ENCODE data around the gene ENSA. TPM values are rescaled to one million over a fixed set of nuclear protein-coding genes. Genes with fewer than 3 reads are reported as not detected.
"Not testable (repeated sequence)": the region's sequence is repeated elsewhere in the genome, so short reads cannot be mapped to it uniquely, and the experiment has no call there.

ENSA gene
- total RNA-seq, 4 donors from 2014 or later, result 154 to 191 (median 167) TPM

- Histone ChIP-seq H3K36me3 (peaks cover 0 to 62% of the 10 kb centered on the region in 2 donors), H3K9me3 (no peaks in the 10 kb centered on the region), H3K4me3 (no peak overlapping the region), H3K4me1 (peaks cover 7 to 72% (median 20%) of the 10 kb centered on the region in 3 donors), H3K27me3 (no peaks in the 10 kb centered on the region), H3K27ac (no peak overlapping the region)
- 82% methylated on average over 2 of the region's 2 CpGs; no CpG with 5 or more reads in 1 of the 2 donors for WGBS, 2 donors (ENCODE audit: low coverage in 1 of 2)
- TF ChIP-seq, protein P1, sequence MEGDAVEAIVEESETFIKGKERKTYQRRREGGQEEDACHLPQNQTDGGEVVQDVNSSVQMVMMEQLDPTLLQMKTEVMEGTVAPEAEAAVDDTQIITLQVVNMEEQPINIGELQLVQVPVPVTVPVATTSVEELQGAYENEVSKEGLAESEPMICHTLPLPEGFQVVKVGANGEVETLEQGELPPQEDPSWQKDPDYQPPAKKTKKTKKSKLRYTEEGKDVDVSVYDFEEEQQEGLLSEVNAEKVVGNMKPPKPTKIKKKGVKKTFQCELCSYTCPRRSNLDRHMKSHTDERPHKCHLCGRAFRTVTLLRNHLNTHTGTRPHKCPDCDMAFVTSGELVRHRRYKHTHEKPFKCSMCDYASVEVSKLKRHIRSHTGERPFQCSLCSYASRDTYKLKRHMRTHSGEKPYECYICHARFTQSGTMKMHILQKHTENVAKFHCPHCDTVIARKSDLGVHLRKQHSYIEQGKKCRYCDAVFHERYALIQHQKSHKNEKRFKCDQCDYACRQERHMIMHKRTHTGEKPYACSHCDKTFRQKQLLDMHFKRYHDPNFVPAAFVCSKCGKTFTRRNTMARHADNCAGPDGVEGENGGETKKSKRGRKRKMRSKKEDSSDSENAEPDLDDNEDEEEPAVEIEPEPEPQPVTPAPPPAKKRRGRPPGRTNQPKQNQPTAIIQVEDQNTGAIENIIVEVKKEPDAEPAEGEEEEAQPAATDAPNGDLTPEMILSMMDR (IDR thresholded peaks at IDR 0.05), result no peak
- TF ChIP-seq POLR2AphosphoS5 (IDR thresholded peaks at IDR 0.05) (no peak), EP300 (IDR thresholded peaks at IDR 0.05) (no peak), POLR2A (IDR thresholded peaks at IDR 0.05) (no peak)
- no peak for ATAC-seq
Observed at GRCh38 chr1:150626150-150626549, 3.3 kb downstream of the ENSA start.

DNA sequence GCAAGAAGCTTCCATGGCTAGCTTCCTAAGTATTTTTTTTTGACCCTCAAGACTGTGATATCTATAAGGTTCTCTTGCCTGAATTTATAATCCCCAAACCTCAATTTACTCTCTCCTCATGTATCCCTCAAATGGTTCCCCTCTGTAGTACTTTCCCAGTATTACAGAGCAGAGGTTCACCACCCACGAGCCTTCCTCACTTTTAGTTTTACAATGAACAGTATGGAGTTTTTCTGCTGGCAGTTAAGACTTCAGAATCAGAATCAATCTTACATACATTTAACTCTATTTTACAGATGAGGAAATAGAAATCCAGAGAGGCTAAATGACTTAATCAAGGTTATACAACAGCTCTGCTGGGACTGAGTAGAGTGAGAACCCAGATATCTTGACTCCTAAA is 4.9 kb downstream of the ENSA start:
- H3K27me3 ChIP-seq, result not testable (repeated sequence)

GRCh38 chr1:150624134-150624533 is 5.3 kb downstream of the ENSA start:
- ATAC-seq, H3K4me3 ChIP-seq, H3K27me3 ChIP-seq, H3K9me3 ChIP-seq: not testable (repeated sequence)
- H3K27ac ChIP-seq, result peak overlapping the region in 2 of 4 donors; percentile 31 to 35
- WGBS, 2 donors (ENCODE audit: low coverage in 1 of 2), result 57 to 100% methylated on average over 1 of the region's 1 CpG
- peaks cover 16 to 80% (median 36%) of the 10 kb centered on the region in 3 donors for H3K4me1 ChIP-seq
- peaks cover 0 to 74% of the 10 kb centered on the region in 2 donors for H3K36me3 ChIP-seq

More for the DNA sequence above, 4.9 kb downstream of the ENSA start:
- not testable (repeated sequence) for H3K9me3 ChIP-seq, ATAC-seq, H3K4me3 ChIP-seq
- peak overlapping the region in 1 of 4 donors; percentile 31 for H3K27ac ChIP-seq
- H3K36me3 ChIP-seq, result peaks cover 0 to 70% of the 10 kb centered on the region in 2 donors
- peaks cover 16 to 76% (median 34%) of the 10 kb centered on the region in 3 donors for H3K4me1 ChIP-seq
- 64 to 88% methylated on average over 1 of the region's 1 CpG for WGBS, 2 donors (ENCODE audit: low coverage in 1 of 2)

- H3K4me1 ChIP-seq, result peaks cover 16 to 72% (median 28%) of the 10 kb centered on the region in 3 donors
- no peak overlapping the region for H3K4me3 ChIP-seq
- 23 to 30% methylated on average over 2 to 5 of the region's 8 CpGs for WGBS, 2 donors (ENCODE audit: low coverage in 1 of 2)
- H3K36me3 ChIP-seq, result peaks cover 0 to 84% of the 10 kb centered on the region in 2 donors
- TF ChIP-seq POLR2A (IDR thresholded peaks at IDR 0.05) (no peak), EP300 (IDR thresholded peaks at IDR 0.05) (no peak), POLR2AphosphoS5 (IDR thresholded peaks at IDR 0.05) (no peak)
- TF ChIP-seq, protein P1 (IDR thresholded peaks at IDR 0.05), result peak in 1 of 4 experiments; percentile 21
- H3K27me3 ChIP-seq, result no peaks in the 10 kb centered on the region
- ATAC-seq, result peak; percentile 64
- no peaks in the 10 kb centered on the region for H3K9me3 ChIP-seq
- peak overlapping the region; percentile 34 to 79 (median 74) for H3K27ac ChIP-seq
Observed at GRCh38 chr1:150622303-150622975, 7.0 kb downstream of the ENSA start.

DNA sequence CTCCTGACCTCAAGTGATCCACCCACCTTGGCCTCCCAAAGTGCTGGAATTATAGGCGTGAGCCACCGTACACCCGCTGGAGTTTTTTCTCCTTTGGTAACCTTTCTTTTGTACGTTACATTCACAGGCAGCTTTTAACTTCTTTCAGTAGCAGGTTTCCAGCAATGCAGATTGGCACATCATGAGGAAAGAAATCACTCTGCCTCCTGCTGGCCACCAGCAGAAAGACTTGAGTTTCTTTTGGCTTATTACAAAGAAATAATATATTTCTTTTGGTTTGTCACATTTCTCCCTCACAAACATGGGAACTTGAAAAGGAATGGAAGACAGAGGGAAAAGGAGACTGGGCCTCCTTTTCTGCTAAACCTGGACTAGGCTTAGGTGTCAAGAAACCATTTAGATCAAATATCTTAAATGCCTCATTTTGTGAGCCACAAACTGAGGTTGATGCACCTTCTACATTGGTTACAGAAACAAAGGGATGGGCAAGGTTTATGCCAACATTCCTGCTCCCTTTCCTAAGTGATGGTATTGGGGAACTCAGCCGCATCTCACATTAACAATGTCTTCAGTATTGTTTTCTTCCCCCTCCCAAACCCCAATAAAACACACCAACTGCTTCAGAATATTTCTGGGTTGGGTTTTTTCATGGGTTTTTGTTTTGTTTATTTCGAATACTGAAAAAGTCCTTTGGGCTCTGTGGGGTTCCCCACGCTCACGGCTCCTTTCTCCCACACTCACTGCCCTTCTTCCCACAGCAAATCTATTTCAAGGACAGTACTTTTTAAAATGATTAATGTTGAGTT is 7.7 kb downstream of the ENSA start:
- peaks cover 16 to 65% (median 27%) of the 10 kb centered on the region in 3 donors for H3K4me1 ChIP-seq
- H3K36me3 ChIP-seq, result peaks cover 0 to 84% of the 10 kb centered on the region in 2 donors
- ATAC-seq, result peak; percentile 40

More for the DNA sequence above, 7.7 kb downstream of the ENSA start:
- TF ChIP-seq EP300 (IDR thresholded peaks at IDR 0.05) (no peak), POLR2AphosphoS5 (IDR thresholded peaks at IDR 0.05) (peak; percentile 50), POLR2A (IDR thresholded peaks at IDR 0.05) (no peak)
- TF ChIP-seq, protein P1 (IDR thresholded peaks at IDR 0.05), result peak; percentile 76 to 91 (median 83)
- Histone ChIP-seq H3K4me3 (no peak overlapping the region), H3K9me3 (no peaks in the 10 kb centered on the region), H3K27me3 (no peaks in the 10 kb centered on the region), H3K27ac (peak overlapping the region; percentile 34 to 79 (median 74))
- WGBS, 2 donors (ENCODE audit: low coverage in 1 of 2), result 21 to 51% methylated on average over 7 to 8 of the region's 8 CpGs
